ENCODE results near the gene TRO. TPM values are rescaled to one million over a fixed set of nuclear protein-coding genes. Genes with fewer than 3 reads are reported as not detected.

Gene TRO
- total RNA-seq, 1 experiment from 2014 or later, result 2.8 TPM

GRCh38 chrX:54944816-54945215, 24.2 kb downstream of the TRO start:
- Histone ChIP-seq H3K36me3 (no peaks in the 10 kb centered on the region), H3K27me3 (no peaks in the 10 kb centered on the region), H3K4me3 (no peak overlapping the region), H3K9me3 (no peaks in the 10 kb centered on the region)
- DNase-seq, result no peak

GRCh38 chrX:54945224-54945623, 24.6 kb downstream of the TRO start:
- Histone ChIP-seq H3K36me3 (no peaks in the 10 kb centered on the region), H3K27me3 (no peaks in the 10 kb centered on the region), H3K4me3 (no peak overlapping the region), H3K9me3 (no peaks in the 10 kb centered on the region)
- no peak for DNase-seq

GRCh38 chrX:54950730-54951375, 30.2 kb downstream of the TRO start:
- H3K36me3 ChIP-seq, result no peaks in the 10 kb centered on the region
- no peaks in the 10 kb centered on the region for H3K27me3 ChIP-seq
- no peaks in the 10 kb centered on the region for H3K9me3 ChIP-seq
- no peak for DNase-seq
- no peak overlapping the region for H3K4me3 ChIP-seq

- DNase-seq, result no peak
- Histone ChIP-seq H3K36me3 (no peaks in the 10 kb centered on the region), H3K27me3 (no peaks in the 10 kb centered on the region), H3K4me3 (no peak overlapping the region), H3K9me3 (no peaks in the 10 kb centered on the region)
Measured at GRCh38 chrX:54961750-54962149, 41.1 kb downstream of the TRO start.

GRCh38 chrX:54964766-54965497, 44.3 kb downstream of the TRO start:
- DNase-seq, result no peak
- H3K9me3 ChIP-seq, result no peaks in the 10 kb centered on the region
- H3K36me3 ChIP-seq, result no peaks in the 10 kb centered on the region
- no peak overlapping the region for H3K4me3 ChIP-seq
- no peaks in the 10 kb centered on the region for H3K27me3 ChIP-seq

GRCh38 chrX:54977387-54977786, 56.8 kb downstream of the TRO start:
- H3K9me3 ChIP-seq, result no peaks in the 10 kb centered on the region
- no peak for DNase-seq

GRCh38 chrX:54978448-54978847, 57.8 kb downstream of the TRO start:
- Histone ChIP-seq H3K4me3 (no peak overlapping the region), H3K36me3 (no peaks in the 10 kb centered on the region), H3K27me3 (no peaks in the 10 kb centered on the region), H3K9me3 (no peaks in the 10 kb centered on the region)
- DNase-seq, result no peak

More at GRCh38 chrX:54977387-54977786, 56.8 kb downstream of the TRO start:
- H3K36me3 ChIP-seq, result no peaks in the 10 kb centered on the region
- no peak overlapping the region for H3K4me3 ChIP-seq
- no peaks in the 10 kb centered on the region for H3K27me3 ChIP-seq

- no peak for DNase-seq
- no peaks in the 10 kb centered on the region for H3K36me3 ChIP-seq
- no peaks in the 10 kb centered on the region for H3K9me3 ChIP-seq
- no peaks in the 10 kb centered on the region for H3K27me3 ChIP-seq
- H3K4me3 ChIP-seq, result no peak overlapping the region
Measured at GRCh38 chrX:54979432-54979831, 58.8 kb downstream of the TRO start.

GRCh38 chrX:54980334-54980733, 59.7 kb downstream of the TRO start:
- DNase-seq, result no peak
- Histone ChIP-seq H3K27me3 (no peaks in the 10 kb centered on the region), H3K9me3 (no peaks in the 10 kb centered on the region), H3K4me3 (no peak overlapping the region), H3K36me3 (no peaks in the 10 kb centered on the region)

Other genes with a start within 250 kb of the TRO start
- not detected in 2 replicates for gene ITIH6, start 122.6 kb upstream of the TRO start, total RNA-seq (2014; rRNA removed; shearing (Covaris generic); ENCODE audit: low replicate concordance)
- gene MAGED2, start 113.1 kb upstream of the TRO start, total RNA-seq (2014; rRNA removed; shearing (Covaris generic); ENCODE audit: low replicate concordance), result 161 and 170 TPM in 2 replicates
- not detected in 2 replicates for gene PFKFB1, start 73.4 kb downstream of the TRO start, total RNA-seq (2014; rRNA removed; shearing (Covaris generic); ENCODE audit: low replicate concordance)
- gene APEX2, start 79.5 kb downstream of the TRO start, total RNA-seq (2014; rRNA removed; shearing (Covaris generic); ENCODE audit: low replicate concordance), result 3.1 and 6.4 TPM in 2 replicates
- not detected in 2 replicates for gene ALAS2, start 110.2 kb downstream of the TRO start, total RNA-seq (2014; rRNA removed; shearing (Covaris generic); ENCODE audit: low replicate concordance)
- gene PAGE2B, start 154.2 kb downstream of the TRO start, total RNA-seq (2014; rRNA removed; shearing (Covaris generic); ENCODE audit: low replicate concordance), result not detected in 2 replicates
- not detected in 2 replicates for gene PAGE2, start 168.2 kb downstream of the TRO start, total RNA-seq (2014; rRNA removed; shearing (Covaris generic); ENCODE audit: low replicate concordance)